ENCODE measurements around the gene SLC5A1.
"Not testable (repeated sequence)": the region's sequence is repeated elsewhere in the genome, so short reads cannot be mapped to it uniquely, and the experiment has no call there.

SLC5A1 gene

GRCh38 chr22:32136881-32137280, 93.8 kb downstream of the SLC5A1 start:
- H3K4me1 ChIP-seq (ENCODE audit: control insufficient read depth in 1 of 2, insufficient read depth in 2 of 2, low read length in 2 of 2); H3K36me3 ChIP-seq (ENCODE audit: control insufficient read depth in 1 of 2, insufficient read depth in 2 of 2, low read length in 2 of 2); H3K4me3 ChIP-seq (ENCODE audit: low read depth in 1 of 2, low read length in 2 of 2); H3K27me3 ChIP-seq (ENCODE audit: control insufficient read depth in 1 of 2, insufficient read depth in 2 of 2, low read length in 2 of 2); H3K27ac ChIP-seq (ENCODE audit: low read depth, low read length); H3K9me3 ChIP-seq (ENCODE audit: control insufficient read depth in 1 of 2, low read length in 2 of 2); H3K9ac ChIP-seq (ENCODE audit: low read depth in 1 of 2, low read length in 2 of 2): not testable (repeated sequence)

GRCh38 chr22:32137731-32138324, 94.8 kb downstream of the SLC5A1 start:
- peak overlapping the region; percentile 76 to 81 for H3K4me3 ChIP-seq (ENCODE audit: low read depth in 1 of 2, low read length in 2 of 2)
- H3K4me1 ChIP-seq (ENCODE audit: control insufficient read depth in 1 of 2, insufficient read depth in 2 of 2, low read length in 2 of 2); H3K36me3 ChIP-seq (ENCODE audit: control insufficient read depth in 1 of 2, insufficient read depth in 2 of 2, low read length in 2 of 2); H3K27ac ChIP-seq (ENCODE audit: low read depth, low read length); H3K9me3 ChIP-seq (ENCODE audit: control insufficient read depth in 1 of 2, low read length in 2 of 2); H3K27me3 ChIP-seq (ENCODE audit: control insufficient read depth in 1 of 2, insufficient read depth in 2 of 2, low read length in 2 of 2): not testable (repeated sequence)
- peak overlapping the region in 1 of 2 donors; percentile 28 for H3K9ac ChIP-seq (ENCODE audit: low read depth in 1 of 2, low read length in 2 of 2)

- not testable (repeated sequence) for H3K27me3 ChIP-seq (ENCODE audit: control insufficient read depth in 1 of 2, insufficient read depth in 2 of 2, low read length in 2 of 2); H3K4me1 ChIP-seq (ENCODE audit: control insufficient read depth in 1 of 2, insufficient read depth in 2 of 2, low read length in 2 of 2); H3K9me3 ChIP-seq (ENCODE audit: control insufficient read depth in 1 of 2, low read length in 2 of 2); H3K4me3 ChIP-seq (ENCODE audit: low read depth in 1 of 2, low read length in 2 of 2); H3K9ac ChIP-seq (ENCODE audit: low read depth in 1 of 2, low read length in 2 of 2); H3K36me3 ChIP-seq (ENCODE audit: control insufficient read depth in 1 of 2, insufficient read depth in 2 of 2, low read length in 2 of 2); H3K27ac ChIP-seq (ENCODE audit: low read depth, low read length)
These were observed 95.5 kb downstream of the SLC5A1 start for GRCh38 chr22:32138576-32138975.

- H3K27ac ChIP-seq (ENCODE audit: low read depth, low read length); H3K4me3 ChIP-seq (ENCODE audit: low read depth in 1 of 2, low read length in 2 of 2); H3K4me1 ChIP-seq (ENCODE audit: control insufficient read depth in 1 of 2, insufficient read depth in 2 of 2, low read length in 2 of 2); H3K36me3 ChIP-seq (ENCODE audit: control insufficient read depth in 1 of 2, insufficient read depth in 2 of 2, low read length in 2 of 2); H3K9me3 ChIP-seq (ENCODE audit: control insufficient read depth in 1 of 2, low read length in 2 of 2); H3K27me3 ChIP-seq (ENCODE audit: control insufficient read depth in 1 of 2, insufficient read depth in 2 of 2, low read length in 2 of 2); H3K9ac ChIP-seq (ENCODE audit: low read depth in 1 of 2, low read length in 2 of 2): not testable (repeated sequence)
These were observed 97.6 kb downstream of the SLC5A1 start for GRCh38 chr22:32140688-32141087.

- Histone ChIP-seq H3K9ac (ENCODE audit: low read depth in 1 of 2, low read length in 2 of 2) (no peak overlapping the region), H3K4me1 (ENCODE audit: control insufficient read depth in 1 of 2, insufficient read depth in 2 of 2, low read length in 2 of 2) (peaks cover 1 to 2% of the 10 kb centered on the region in 2 donors), H3K4me3 (ENCODE audit: low read depth in 1 of 2, low read length in 2 of 2) (no peak overlapping the region), H3K27me3 (ENCODE audit: control insufficient read depth in 1 of 2, insufficient read depth in 2 of 2, low read length in 2 of 2) (no peaks in the 10 kb centered on the region), H3K36me3 (ENCODE audit: control insufficient read depth in 1 of 2, insufficient read depth in 2 of 2, low read length in 2 of 2) (no peaks in the 10 kb centered on the region), H3K9me3 (ENCODE audit: control insufficient read depth in 1 of 2, low read length in 2 of 2) (peaks cover 0 to 6% of the 10 kb centered on the region in 2 donors), H3K27ac (ENCODE audit: low read depth, low read length) (no peak overlapping the region)
These were observed 99.5 kb downstream of the SLC5A1 start for GRCh38 chr22:32142600-32142999.

- H3K27me3 ChIP-seq (ENCODE audit: control insufficient read depth in 1 of 2, insufficient read depth in 2 of 2, low read length in 2 of 2), result no peaks in the 10 kb centered on the region
- no peak overlapping the region for H3K27ac ChIP-seq (ENCODE audit: low read depth, low read length)
- no peaks in the 10 kb centered on the region for H3K36me3 ChIP-seq (ENCODE audit: control insufficient read depth in 1 of 2, insufficient read depth in 2 of 2, low read length in 2 of 2)
- H3K9ac ChIP-seq (ENCODE audit: low read depth in 1 of 2, low read length in 2 of 2), result no peak overlapping the region
- no peaks in the 10 kb centered on the region for H3K4me1 ChIP-seq (ENCODE audit: control insufficient read depth in 1 of 2, insufficient read depth in 2 of 2, low read length in 2 of 2)
- no peak overlapping the region for H3K4me3 ChIP-seq (ENCODE audit: low read depth in 1 of 2, low read length in 2 of 2)
- H3K9me3 ChIP-seq (ENCODE audit: control insufficient read depth in 1 of 2, low read length in 2 of 2), result peaks cover 0 to 6% of the 10 kb centered on the region in 2 donors
These were observed 101.6 kb downstream of the SLC5A1 start for GRCh38 chr22:32144496-32145274.

- not testable (repeated sequence) for H3K36me3 ChIP-seq (ENCODE audit: control insufficient read depth in 1 of 2, insufficient read depth in 2 of 2, low read length in 2 of 2); H3K4me3 ChIP-seq (ENCODE audit: low read depth in 1 of 2, low read length in 2 of 2); H3K4me1 ChIP-seq (ENCODE audit: control insufficient read depth in 1 of 2, insufficient read depth in 2 of 2, low read length in 2 of 2); H3K27ac ChIP-seq (ENCODE audit: low read depth, low read length); H3K27me3 ChIP-seq (ENCODE audit: control insufficient read depth in 1 of 2, insufficient read depth in 2 of 2, low read length in 2 of 2); H3K9me3 ChIP-seq (ENCODE audit: control insufficient read depth in 1 of 2, low read length in 2 of 2); H3K9ac ChIP-seq (ENCODE audit: low read depth in 1 of 2, low read length in 2 of 2)
These were observed 104.1 kb downstream of the SLC5A1 start for GRCh38 chr22:32147128-32147527.

GRCh38 chr22:32148372-32148771, 105.3 kb downstream of the SLC5A1 start:
- H3K4me1 ChIP-seq (ENCODE audit: control insufficient read depth in 1 of 2, insufficient read depth in 2 of 2, low read length in 2 of 2); H3K4me3 ChIP-seq (ENCODE audit: low read depth in 1 of 2, low read length in 2 of 2); H3K36me3 ChIP-seq (ENCODE audit: control insufficient read depth in 1 of 2, insufficient read depth in 2 of 2, low read length in 2 of 2); H3K9me3 ChIP-seq (ENCODE audit: control insufficient read depth in 1 of 2, low read length in 2 of 2); H3K27me3 ChIP-seq (ENCODE audit: control insufficient read depth in 1 of 2, insufficient read depth in 2 of 2, low read length in 2 of 2); H3K27ac ChIP-seq (ENCODE audit: low read depth, low read length); H3K9ac ChIP-seq (ENCODE audit: low read depth in 1 of 2, low read length in 2 of 2): not testable (repeated sequence)

GRCh38 chr22:32150647-32151046, 107.6 kb downstream of the SLC5A1 start:
- not testable (repeated sequence) for H3K9ac ChIP-seq (ENCODE audit: low read depth in 1 of 2, low read length in 2 of 2); H3K27me3 ChIP-seq (ENCODE audit: control insufficient read depth in 1 of 2, insufficient read depth in 2 of 2, low read length in 2 of 2); H3K4me1 ChIP-seq (ENCODE audit: control insufficient read depth in 1 of 2, insufficient read depth in 2 of 2, low read length in 2 of 2); H3K4me3 ChIP-seq (ENCODE audit: low read depth in 1 of 2, low read length in 2 of 2); H3K36me3 ChIP-seq (ENCODE audit: control insufficient read depth in 1 of 2, insufficient read depth in 2 of 2, low read length in 2 of 2); H3K9me3 ChIP-seq (ENCODE audit: control insufficient read depth in 1 of 2, low read length in 2 of 2); H3K27ac ChIP-seq (ENCODE audit: low read depth, low read length)

- H3K27ac ChIP-seq (ENCODE audit: low read depth, low read length); H3K9me3 ChIP-seq (ENCODE audit: control insufficient read depth in 1 of 2, low read length in 2 of 2); H3K36me3 ChIP-seq (ENCODE audit: control insufficient read depth in 1 of 2, insufficient read depth in 2 of 2, low read length in 2 of 2); H3K4me1 ChIP-seq (ENCODE audit: control insufficient read depth in 1 of 2, insufficient read depth in 2 of 2, low read length in 2 of 2); H3K4me3 ChIP-seq (ENCODE audit: low read depth in 1 of 2, low read length in 2 of 2); H3K9ac ChIP-seq (ENCODE audit: low read depth in 1 of 2, low read length in 2 of 2); H3K27me3 ChIP-seq (ENCODE audit: control insufficient read depth in 1 of 2, insufficient read depth in 2 of 2, low read length in 2 of 2): not testable (repeated sequence)
These were observed 108.6 kb downstream of the SLC5A1 start for GRCh38 chr22:32151641-32152040.
